ENCODE data around the gene RGS4. TPM values are rescaled to one million over a fixed set of nuclear protein-coding genes. Genes with fewer than 3 reads are reported as not detected.

Gene RGS4
- polyA plus RNA-seq, 1 experiment = 25.8 TPM

- no peak for TF ChIP-seq CTCF (IDR thresholded peaks at IDR 0.05; ENCODE audit: insufficient read depth, low read depth, low read length)
- Histone ChIP-seq H3K4me3 (ENCODE audit: low read depth, low read length) (no peak overlapping the region), H3K36me3 (ENCODE audit: control insufficient read depth, insufficient read depth, low read length) (peaks cover 11% of the 10 kb centered on the region), H3K27me3 (ENCODE audit: control insufficient read depth, insufficient read depth, low read length) (no peaks in the 10 kb centered on the region)
- DNase-seq (ENCODE audit: low read depth) = no peak
- ChIA-PET CTCF (interaction anchor here (0.7 to 9.7 kb wide), 15 partner anchors 12 to 243 kb away, joined by 3 to 117 read pairs (median 8); no protein-coding TSS in a partner anchor), POLR2A (no interaction called here)
Measured at GRCh38 chr1:163072658-163073057, 3.5 kb downstream of the RGS4 start.

- ChIA-PET POLR2A (no interaction called here), CTCF (interaction anchor here (1.1 to 9.7 kb wide), 7 partner anchors 11 to 242 kb away, joined by 3 to 117 read pairs (median 9); no protein-coding TSS in a partner anchor)
- DNase-seq (ENCODE audit: low read depth) = no peak
- H3K36me3 ChIP-seq (ENCODE audit: control insufficient read depth, insufficient read depth, low read length) = peaks cover 11% of the 10 kb centered on the region
- TF ChIP-seq CTCF (IDR thresholded peaks at IDR 0.05; ENCODE audit: insufficient read depth, low read depth, low read length) = no peak
- no peak overlapping the region for H3K4me3 ChIP-seq (ENCODE audit: low read depth, low read length)
- H3K27me3 ChIP-seq (ENCODE audit: control insufficient read depth, insufficient read depth, low read length) = no peaks in the 10 kb centered on the region
Measured at GRCh38 chr1:163074004-163074403, 4.8 kb downstream of the RGS4 start.

- DNase-seq (ENCODE audit: low read depth) = no peak
- no peak for TF ChIP-seq CTCF (IDR thresholded peaks at IDR 0.05; ENCODE audit: insufficient read depth, low read depth, low read length)
- Histone ChIP-seq H3K4me3 (ENCODE audit: low read depth, low read length) (no peak overlapping the region), H3K36me3 (ENCODE audit: control insufficient read depth, insufficient read depth, low read length) (peaks cover 11% of the 10 kb centered on the region), H3K27me3 (ENCODE audit: control insufficient read depth, insufficient read depth, low read length) (no peaks in the 10 kb centered on the region)
- CTCF ChIA-PET = interaction anchor here (1.1 to 9.7 kb wide), 4 partner anchors 14 to 241 kb away, joined by 3 to 117 read pairs (median 8); no protein-coding TSS in a partner anchor
- POLR2A ChIA-PET = no interaction called here
Measured at GRCh38 chr1:163074716-163075284, 5.6 kb downstream of the RGS4 start.

GRCh38 chr1:163076044-163076443 lies 6.9 kb downstream of the RGS4 start:
- Histone ChIP-seq H3K4me3 (ENCODE audit: low read depth, low read length) (no peak overlapping the region), H3K27me3 (ENCODE audit: control insufficient read depth, insufficient read depth, low read length) (no peaks in the 10 kb centered on the region), H3K36me3 (ENCODE audit: control insufficient read depth, insufficient read depth, low read length) (peaks cover 11% of the 10 kb centered on the region)
- ChIA-PET CTCF (interaction anchor here (0.6 to 1.3 kb wide), 2 partner anchors 123 to 240 kb away, joined by 3 to 7 read pairs; no protein-coding TSS in a partner anchor), POLR2A (no interaction called here)
- no peak for DNase-seq (ENCODE audit: low read depth)
- no peak for TF ChIP-seq CTCF (IDR thresholded peaks at IDR 0.05; ENCODE audit: insufficient read depth, low read depth, low read length)

- no peak overlapping the region for H3K4me3 ChIP-seq (ENCODE audit: low read depth, low read length)
- no peak for TF ChIP-seq CTCF (IDR thresholded peaks at IDR 0.05; ENCODE audit: insufficient read depth, low read depth, low read length)
- CTCF ChIA-PET = interaction anchor here (0.6 to 1.3 kb wide), 2 partner anchors 124 to 239 kb away, joined by 3 to 7 read pairs; no protein-coding TSS in a partner anchor
- no peak for DNase-seq (ENCODE audit: low read depth)
- peaks cover 11% of the 10 kb centered on the region for H3K36me3 ChIP-seq (ENCODE audit: control insufficient read depth, insufficient read depth, low read length)
- POLR2A ChIA-PET = no interaction called here
- no peaks in the 10 kb centered on the region for H3K27me3 ChIP-seq (ENCODE audit: control insufficient read depth, insufficient read depth, low read length)
Measured at GRCh38 chr1:163076446-163076845, 7.3 kb downstream of the RGS4 start.

Measured in BJ (cell line).